IPS-20b (cell line): ENCODE data around the gene MCF2L2.

Experiments used
- H3K27ac ChIP-seq: one replicate; pipeline ENCODE4 v1.5.1; 2013; ENCODE audit warnings: low read length
- H3K27me3 ChIP-seq: 2 replicates; pipeline ENCODE4 v1.6.1; 2013; ENCODE audit warnings: mild to moderate bottlenecking, low read length, inconsistent platforms; ENCODE audit not compliant: insufficient read depth
- H3K36me3 ChIP-seq: 2 replicates; pipeline ENCODE4 v1.6.1; 2013; ENCODE audit warnings: low read depth, mild to moderate bottlenecking, inconsistent platforms, low read length, moderate library complexity; ENCODE audit not compliant: insufficient read depth
- H3K4me1 ChIP-seq: 2 replicates; pipeline ENCODE4 v1.6.1; 2013; ENCODE audit warnings: mild to moderate bottlenecking, control low read depth, inconsistent platforms, low read length, moderate library complexity; ENCODE audit not compliant: insufficient read depth
- H3K4me3 ChIP-seq: 2 replicates; pipeline ENCODE4 v1.5.1; 2013; ENCODE audit warnings: mild to moderate bottlenecking, low read length, inconsistent platforms
- H3K9ac ChIP-seq: 2 replicates; pipeline ENCODE4 v1.6.1; 2013; ENCODE audit warnings: low read depth, mild to moderate bottlenecking, inconsistent platforms, low read length, moderate library complexity
- H3K9me3 ChIP-seq: 2 replicates; pipeline ENCODE4 v1.6.1; 2013; ENCODE audit warnings: mild to moderate bottlenecking, low read depth, low read length, inconsistent platforms; ENCODE audit not compliant: insufficient read depth

The MCF2L2 gene

GRCh38 chr3:183300996-183301562 is 127.3 kb downstream of the MCF2L2 start:
- Histone ChIP-seq H3K27ac (no peak overlapping the region), H3K4me1 (peaks cover 20% of the 10 kb centered on the region), H3K9ac (no peak overlapping the region), H3K36me3 (peaks cover 12% of the 10 kb centered on the region), H3K27me3 (no peaks in the 10 kb centered on the region), H3K9me3 (no peaks in the 10 kb centered on the region), H3K4me3 (no peak overlapping the region)

DNA sequence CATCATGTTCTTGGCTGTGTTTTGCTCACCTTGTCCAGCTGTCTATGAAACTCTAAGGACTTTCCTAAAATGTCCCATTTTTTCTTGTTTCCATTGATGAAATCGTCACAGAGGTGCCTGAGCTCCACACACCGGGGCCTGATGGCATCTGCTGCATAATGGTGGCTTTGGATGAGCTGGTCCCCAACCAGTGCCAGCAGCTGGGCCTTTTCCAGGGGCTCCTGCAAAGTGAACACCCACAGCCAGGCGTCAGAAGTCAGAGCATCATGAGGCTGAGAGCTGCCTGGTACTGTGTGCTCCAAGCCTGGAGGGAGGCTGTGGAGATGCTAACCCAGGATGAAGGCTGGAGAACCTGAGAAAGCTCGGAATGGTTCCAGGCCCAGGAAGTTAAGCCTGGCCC is 128.4 kb downstream of the MCF2L2 start:
- Histone ChIP-seq H3K9me3 (no peaks in the 10 kb centered on the region), H3K36me3 (peaks cover 19% of the 10 kb centered on the region), H3K9ac (no peak overlapping the region), H3K4me1 (peaks cover 20% of the 10 kb centered on the region), H3K27me3 (no peaks in the 10 kb centered on the region), H3K4me3 (no peak overlapping the region), H3K27ac (no peak overlapping the region)

DNA sequence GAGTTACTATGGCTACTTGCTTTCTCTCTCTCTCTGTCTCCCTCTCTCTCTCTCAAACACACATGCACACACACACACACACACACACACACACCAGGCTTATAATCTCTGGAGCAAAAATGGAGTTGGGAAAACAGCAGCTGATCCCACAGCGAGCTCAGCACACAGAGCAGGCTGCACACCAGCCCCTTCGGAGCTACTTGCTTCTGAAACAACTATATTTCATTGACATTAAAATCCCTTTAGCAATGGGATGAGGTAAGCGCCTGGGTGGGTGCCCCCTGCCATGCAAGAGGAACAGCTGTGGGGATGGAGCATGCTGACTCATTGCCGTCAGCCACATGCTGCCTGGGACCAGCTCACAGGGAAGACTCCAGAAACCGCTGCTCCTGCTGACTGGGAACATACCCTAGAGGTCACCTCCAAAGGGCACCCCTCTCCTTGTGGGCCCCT is 129.7 kb downstream of the MCF2L2 start:
- H3K4me1 ChIP-seq = peaks cover 20% of the 10 kb centered on the region
- peak overlapping the region; percentile 81 for H3K27ac ChIP-seq
- peak overlapping the region; percentile 63; the same call in 1 of the 2 replicates for H3K9ac ChIP-seq
- H3K4me3 ChIP-seq = no peak overlapping the region
- peaks cover 22% of the 10 kb centered on the region for H3K36me3 ChIP-seq
- H3K9me3 ChIP-seq = no peaks in the 10 kb centered on the region
- H3K27me3 ChIP-seq = no peaks in the 10 kb centered on the region

GRCh38 chr3:183296944-183297343 is 131.5 kb downstream of the MCF2L2 start:
- Histone ChIP-seq H3K36me3 (peaks cover 22% of the 10 kb centered on the region), H3K4me1 (peaks cover 20% of the 10 kb centered on the region), H3K27ac (no peak overlapping the region)

DNA sequence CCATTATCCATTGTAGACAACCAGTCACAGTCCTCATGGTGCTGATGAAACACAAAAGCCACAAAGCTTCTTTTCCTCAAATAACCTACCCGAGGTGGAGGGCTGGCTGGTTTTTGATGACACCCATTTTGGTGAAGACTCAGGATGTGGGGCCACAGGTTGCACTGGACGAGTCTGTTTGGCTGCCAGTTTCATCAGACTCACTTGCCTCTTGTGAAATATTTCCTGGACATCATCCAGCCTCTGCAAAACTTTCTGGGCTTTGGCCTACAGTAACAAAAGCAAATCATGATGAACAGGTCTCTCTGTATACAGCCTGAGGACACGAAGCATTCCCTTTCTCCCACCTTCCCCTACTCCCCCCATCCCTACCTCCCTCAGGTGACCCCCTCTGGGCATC is 133.2 kb downstream of the MCF2L2 start:
- no peaks in the 10 kb centered on the region for H3K27me3 ChIP-seq
- no peaks in the 10 kb centered on the region for H3K9me3 ChIP-seq
- H3K9ac ChIP-seq = no peak overlapping the region
- H3K27ac ChIP-seq = no peak overlapping the region
- peaks cover 24% of the 10 kb centered on the region for H3K36me3 ChIP-seq
- H3K4me1 ChIP-seq = peaks cover 20% of the 10 kb centered on the region
- no peak overlapping the region for H3K4me3 ChIP-seq

More at GRCh38 chr3:183296944-183297343, 131.5 kb downstream of the MCF2L2 start:
- no peak overlapping the region for H3K4me3 ChIP-seq
- no peak overlapping the region for H3K9ac ChIP-seq
- no peaks in the 10 kb centered on the region for H3K9me3 ChIP-seq
- H3K27me3 ChIP-seq = no peaks in the 10 kb centered on the region

DNA sequence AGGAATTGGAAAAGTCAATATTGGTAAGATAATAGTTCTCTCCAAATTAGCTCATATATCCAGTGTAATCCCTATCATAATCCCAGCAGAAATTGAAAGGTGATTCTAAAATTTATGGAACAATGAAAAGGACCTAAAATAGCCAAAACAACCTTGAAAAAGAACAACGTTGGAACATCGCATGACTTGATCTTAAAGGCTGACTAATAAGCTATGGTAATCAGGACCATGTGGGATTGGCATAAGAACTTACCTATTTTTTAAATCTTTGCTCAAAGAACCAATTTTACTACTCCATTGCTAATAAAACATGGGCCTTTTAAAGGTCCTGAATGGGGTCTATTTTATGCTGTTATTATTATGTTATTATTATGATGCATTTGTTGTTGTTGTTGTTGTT is 134.5 kb downstream of the MCF2L2 start:
- H3K9me3 ChIP-seq = no peaks in the 10 kb centered on the region
- peaks cover 16% of the 10 kb centered on the region for H3K36me3 ChIP-seq
- no peak overlapping the region for H3K4me3 ChIP-seq
- no peak overlapping the region for H3K9ac ChIP-seq
- no peaks in the 10 kb centered on the region for H3K27me3 ChIP-seq
- H3K27ac ChIP-seq = no peak overlapping the region
- H3K4me1 ChIP-seq = peaks cover 15% of the 10 kb centered on the region

DNA sequence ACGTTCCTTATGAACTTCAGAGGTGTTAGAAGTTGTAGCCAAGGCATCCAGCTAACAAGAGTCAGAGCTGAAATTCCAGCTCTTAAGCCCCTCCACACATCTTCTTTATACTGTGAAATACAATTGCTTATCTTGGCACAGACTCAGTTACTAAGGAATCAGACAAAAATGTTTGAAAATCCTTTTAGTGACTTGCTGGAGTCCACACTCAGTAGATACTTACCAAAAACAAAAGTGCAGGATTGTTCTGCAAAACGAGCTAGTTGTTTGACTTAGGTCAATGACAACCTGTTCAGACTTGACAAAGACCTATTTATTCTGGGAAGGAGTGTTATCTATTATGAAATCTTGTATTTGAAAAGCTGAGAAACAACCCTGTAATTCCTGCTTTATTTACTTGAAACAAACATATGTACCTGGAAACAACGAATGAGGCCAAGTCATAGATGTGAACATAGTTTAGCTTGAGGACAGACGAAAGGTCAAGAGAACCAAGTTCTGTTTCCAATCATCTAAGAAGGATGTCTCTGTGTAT is 136.9 kb downstream of the MCF2L2 start:
- H3K36me3 ChIP-seq = peaks cover 16% of the 10 kb centered on the region
- no peaks in the 10 kb centered on the region for H3K27me3 ChIP-seq
- no peak overlapping the region for H3K27ac ChIP-seq
- no peak overlapping the region for H3K4me3 ChIP-seq
- H3K9ac ChIP-seq = no peak overlapping the region
- H3K4me1 ChIP-seq = no peaks in the 10 kb centered on the region
- H3K9me3 ChIP-seq = no peaks in the 10 kb centered on the region

DNA sequence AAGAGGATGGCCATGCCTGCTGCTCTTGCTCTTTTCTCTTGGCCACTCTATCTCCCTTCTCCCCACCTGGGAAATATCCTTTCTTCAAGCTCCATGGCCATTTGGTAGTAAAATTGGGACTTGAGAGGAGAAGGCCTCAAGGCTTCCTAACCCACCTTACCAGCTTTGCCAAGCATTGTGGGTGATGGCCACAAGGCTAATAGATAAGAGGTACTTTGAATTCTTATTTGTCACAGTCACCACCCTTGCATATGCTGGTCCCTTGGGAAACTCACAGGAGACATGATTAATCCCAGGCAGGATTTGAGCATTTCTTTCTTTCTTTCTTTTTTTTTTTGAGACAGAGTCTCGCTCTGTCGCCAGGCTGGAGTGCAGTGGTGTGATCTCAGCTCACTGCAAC is 138.2 kb downstream of the MCF2L2 start:
- Histone ChIP-seq H3K4me1 (no peaks in the 10 kb centered on the region), H3K36me3 (peaks cover 7% of the 10 kb centered on the region; the same call in 1 of the 2 replicates), H3K27me3 (no peaks in the 10 kb centered on the region), H3K4me3 (no peak overlapping the region), H3K9me3 (no peaks in the 10 kb centered on the region), H3K27ac (no peak overlapping the region), H3K9ac (no peak overlapping the region)

DNA sequence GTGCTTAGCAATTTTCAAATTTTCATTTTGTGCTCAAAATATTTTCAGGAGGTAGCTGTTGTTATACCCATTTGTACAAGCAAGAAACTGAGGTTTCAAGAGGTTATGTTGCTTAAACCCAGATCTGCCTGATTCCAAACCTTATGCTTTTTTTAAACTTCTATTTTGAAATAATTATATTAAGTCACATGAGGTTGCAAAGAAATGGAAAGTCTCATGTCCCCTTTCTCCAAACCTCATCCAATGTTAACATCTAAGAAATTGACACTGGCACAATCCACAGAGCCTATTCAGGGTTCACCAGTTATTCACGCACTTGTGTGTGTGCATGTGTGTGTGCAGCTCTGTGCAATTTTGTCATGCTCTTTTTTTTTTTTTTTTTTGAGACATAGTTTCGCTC is 140.3 kb downstream of the MCF2L2 start:
- Histone ChIP-seq H3K4me3 (no peak overlapping the region), H3K9ac (no peak overlapping the region), H3K9me3 (no peaks in the 10 kb centered on the region), H3K27ac (no peak overlapping the region), H3K36me3 (0 out of 2 replicates have a peak, but pooled peaks cover 2% of the 10 kb centered on the region), H3K27me3 (no peaks in the 10 kb centered on the region), H3K4me1 (no peaks in the 10 kb centered on the region)

DNA sequence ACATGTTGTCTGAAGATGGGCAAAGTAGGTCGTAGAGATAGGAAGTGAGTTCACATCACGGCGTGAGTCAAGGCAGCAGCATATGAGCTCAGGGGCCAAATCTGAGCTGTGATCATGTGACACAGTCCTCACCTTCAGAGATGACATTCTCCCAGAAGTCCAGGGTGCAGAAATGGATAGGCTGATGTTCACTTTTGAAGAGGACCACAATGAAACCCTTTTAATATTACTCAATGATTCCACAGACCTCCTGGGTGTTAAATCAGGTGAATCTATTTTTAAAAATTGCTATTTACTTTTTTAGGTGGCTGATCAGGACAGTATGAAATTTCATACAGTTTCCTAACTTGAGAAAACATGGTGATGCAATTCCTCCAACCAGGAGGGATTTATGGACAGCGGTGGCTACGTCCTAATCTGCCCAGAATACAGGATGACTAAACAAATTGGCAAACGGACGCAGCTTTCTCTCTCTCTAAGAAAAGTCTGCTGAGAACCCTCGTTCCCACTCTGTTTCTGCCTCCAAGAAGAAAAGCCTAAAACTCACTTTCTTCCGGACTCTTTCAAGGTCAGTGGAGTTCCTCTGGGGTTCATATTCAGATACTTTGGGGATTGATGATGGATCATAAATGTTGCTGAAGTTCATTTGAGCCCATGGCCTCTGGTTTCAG is 141.0 kb downstream of the MCF2L2 start:
- no peak overlapping the region for H3K4me3 ChIP-seq
- no peak overlapping the region for H3K9ac ChIP-seq
- H3K4me1 ChIP-seq = no peaks in the 10 kb centered on the region
- no peaks in the 10 kb centered on the region for H3K27me3 ChIP-seq
- H3K27ac ChIP-seq = no peak overlapping the region
- 0 out of 2 replicates have a peak, but pooled peaks cover 2% of the 10 kb centered on the region for H3K36me3 ChIP-seq
- no peaks in the 10 kb centered on the region for H3K9me3 ChIP-seq

DNA sequence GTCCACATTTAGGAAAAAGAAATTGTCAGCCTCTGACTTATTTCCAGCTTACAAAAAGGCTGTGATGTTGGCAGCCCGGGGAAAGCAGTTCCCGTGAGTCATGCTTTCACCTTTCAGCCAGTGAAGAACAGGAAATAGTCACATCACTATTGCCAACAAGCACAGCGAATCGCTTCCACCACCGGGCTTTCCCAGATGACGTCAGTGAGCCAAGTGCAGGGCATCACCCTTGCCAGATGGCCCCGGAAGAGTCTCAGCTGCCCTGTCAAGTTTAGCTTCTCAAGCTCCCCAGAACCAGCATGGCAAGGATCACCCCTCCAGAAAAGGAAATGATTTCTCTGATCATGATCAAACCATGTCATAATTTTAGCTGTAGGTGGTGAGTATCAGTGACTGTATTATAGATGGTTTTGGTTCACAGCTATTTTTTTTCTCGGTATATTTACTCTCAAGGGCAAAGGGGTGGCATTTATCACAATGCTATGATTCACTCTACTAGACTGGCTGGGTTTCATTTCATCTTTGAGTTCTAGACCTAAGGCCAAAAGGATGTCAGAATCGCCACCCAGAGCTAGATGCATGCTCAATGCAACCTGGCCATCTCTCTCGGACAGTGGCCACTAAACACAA is 142.5 kb downstream of the MCF2L2 start:
- Histone ChIP-seq H3K36me3 (0 out of 2 replicates have a peak, but pooled peaks cover 2% of the 10 kb centered on the region), H3K27ac (no peak overlapping the region), H3K4me3 (no peak overlapping the region), H3K9me3 (no peaks in the 10 kb centered on the region), H3K27me3 (no peaks in the 10 kb centered on the region), H3K4me1 (no peaks in the 10 kb centered on the region), H3K9ac (no peak overlapping the region)

DNA sequence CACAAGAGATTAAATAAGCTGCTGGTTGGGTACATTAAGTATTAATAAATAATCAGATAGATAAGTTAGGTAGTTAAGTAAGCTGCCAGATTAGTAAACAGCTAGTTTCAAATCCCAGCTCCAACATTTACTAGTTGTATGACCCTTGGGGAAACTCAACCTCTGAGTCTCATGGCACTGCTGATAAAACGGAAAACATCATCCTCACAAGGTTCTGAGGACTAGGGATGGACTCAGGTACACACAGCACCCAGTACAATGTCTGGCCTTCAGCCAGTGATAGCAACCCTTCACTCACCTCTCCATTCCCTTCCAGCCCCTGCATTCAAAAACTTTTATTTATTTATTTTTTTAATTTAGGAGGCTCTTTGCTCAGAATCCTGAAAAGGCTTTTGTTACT is 143.1 kb downstream of the MCF2L2 start:
- Histone ChIP-seq H3K36me3 (no peaks in the 10 kb centered on the region), H3K4me1 (no peaks in the 10 kb centered on the region), H3K27ac (no peak overlapping the region), H3K4me3 (no peak overlapping the region), H3K9me3 (no peaks in the 10 kb centered on the region), H3K27me3 (no peaks in the 10 kb centered on the region), H3K9ac (no peak overlapping the region)
